ENCODE results near the gene CRYGD.
A peak's percentile ranks its signal among the peaks of the same experiment; 100 is the strongest.

Gene CRYGD

DNA sequence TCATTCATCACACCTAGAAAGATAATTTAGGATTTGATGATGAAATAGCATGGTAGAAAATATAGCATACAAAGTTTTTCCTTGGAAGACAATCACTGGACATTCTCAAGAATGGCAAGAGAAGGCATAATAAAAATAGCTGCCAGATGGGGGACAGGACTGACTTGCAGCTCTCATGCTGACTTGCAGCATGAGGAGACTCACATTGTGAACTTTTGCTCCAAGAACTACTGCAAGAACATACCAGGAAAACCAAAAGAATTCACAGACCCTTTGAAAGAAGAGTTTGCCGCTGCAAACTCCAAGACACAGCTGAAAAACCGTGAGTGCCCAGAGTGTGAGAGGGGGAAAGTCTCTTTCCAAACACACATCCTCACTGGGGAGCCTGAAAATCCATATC lies 47.0 kb downstream of the CRYGD start:
- DNase-seq = no peak

DNA sequence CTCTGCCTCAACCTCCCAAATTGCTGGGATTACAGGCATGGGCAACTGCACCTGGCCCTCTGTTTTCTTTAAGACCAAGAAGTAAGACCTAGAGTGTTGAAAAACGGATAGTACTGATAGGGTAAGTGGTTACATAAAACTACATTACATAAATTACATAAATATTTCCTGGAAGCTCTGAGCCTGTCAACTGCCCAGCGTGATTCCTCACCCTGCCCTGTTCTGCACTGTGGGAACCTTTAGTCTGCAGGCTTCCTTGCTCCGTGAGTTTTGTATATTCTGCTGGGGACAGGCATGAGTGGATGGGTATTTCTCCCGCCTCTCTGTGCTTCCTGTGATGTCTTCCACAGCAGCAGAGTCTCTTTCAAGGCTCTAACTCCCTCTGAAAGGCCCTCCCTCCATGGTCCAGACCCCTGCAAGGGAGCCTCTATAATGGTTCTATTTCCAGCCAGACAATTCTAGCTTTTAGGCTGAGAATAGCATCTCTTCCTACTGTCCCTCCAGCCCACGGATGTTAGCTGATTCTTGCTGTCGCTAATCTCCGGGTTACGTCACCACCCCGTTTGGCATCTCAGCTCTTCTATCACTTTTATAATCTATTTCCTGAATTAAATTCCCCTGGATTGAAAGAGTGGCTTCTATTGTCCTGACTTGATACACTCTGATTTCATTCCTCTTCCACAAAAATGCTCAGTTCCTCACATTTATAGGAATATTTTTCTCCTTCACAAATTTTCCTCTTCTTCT lies 49.5 kb downstream of the CRYGD start:
- no peak for DNase-seq

DNA sequence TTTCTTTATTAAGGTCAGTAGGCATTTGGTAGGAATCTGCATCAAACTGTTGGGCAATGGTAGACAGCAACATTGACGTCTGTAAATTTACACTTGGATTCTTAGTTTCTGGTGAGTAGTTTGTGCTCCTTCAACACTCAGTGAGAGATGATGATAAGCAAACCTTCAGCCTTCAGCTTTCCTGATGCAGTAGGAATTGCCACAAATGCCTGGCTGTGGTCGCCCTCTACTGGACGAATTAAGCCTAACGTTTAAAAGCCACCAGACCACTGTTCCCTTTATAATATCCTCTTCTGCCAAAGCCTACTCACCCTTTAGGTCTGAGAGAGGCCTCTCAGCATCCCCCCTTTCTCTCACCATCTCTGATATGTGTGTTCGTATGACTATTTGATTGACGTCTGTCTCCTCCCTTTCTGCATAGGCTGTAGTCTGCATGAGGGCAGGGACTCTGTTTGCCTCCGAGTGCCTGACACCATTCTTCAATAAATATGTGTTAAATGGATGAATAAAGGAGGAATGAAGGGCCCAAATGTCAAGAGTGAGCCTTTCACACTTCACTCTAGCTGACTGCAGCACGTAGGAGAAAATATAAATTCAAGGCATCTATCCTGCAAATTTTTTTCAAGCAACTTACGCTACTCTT lies 52.0 kb downstream of the CRYGD start:
- peak; percentile 51 for DNase-seq
